IMR-90 (cell line): ENCODE data around the gene MID1. TPM values are rescaled to one million over a fixed set of nuclear protein-coding genes. Genes with fewer than 3 reads are reported as not detected.

Experiments
- ATAC-seq: fragments of 200-7000 bp; cut with Tn5 transposase; 2 replicates; pipeline ENCODE4 v1.9.1; 2020; ENCODE audit warnings: low read depth, mild to moderate bottlenecking, moderate library complexity
- BruUV-seq: library from RNA; stranded (reverse); fragments of 400-500 nt; replicated peaks from 2 replicates; lab custom pipeline; 2021; lab: Mats Ljungman, UMichigan
- CTCF ChIA-PET: fragments of 300-600 bp; formaldehyde crosslinking; extraction: SDS; loops from one replicate; lab custom pipeline; 2021; ENCODE audit warnings: antibody characterized with exemption; lab: Yijun Ruan, JAX
- POLR2A ChIA-PET: fragments of 300-600 bp; sonication (Branson Sonifier 250); formaldehyde crosslinking; loops from one replicate; lab custom pipeline; 2022; ENCODE audit warnings: antibody characterized with exemption; ENCODE audit not compliant: unreplicated experiment; lab: Charles Lee
- DNase-seq: peaks from one replicate; pipeline ENCODE4 v3.0.0; 2013
- H2AFZ ChIP-seq: replicated peaks from 2 replicates; pipeline ENCODE3; 2013; ENCODE audit warnings: low read length, mild to moderate bottlenecking; ENCODE audit not compliant: poor library complexity
- H2AK5ac ChIP-seq: 2 replicates; pipeline ENCODE4 v1.6.1; 2013; ENCODE audit warnings: low read depth, low read length, inconsistent platforms
- H2AK9ac ChIP-seq: replicated peaks from 2 replicates; pipeline ENCODE3; 2013; ENCODE audit warnings: mild to moderate bottlenecking, low read depth, low read length, moderate library complexity; ENCODE audit not compliant: poor library complexity
- H2BK120ac ChIP-seq: 2 replicates; pipeline ENCODE4 v1.6.1; 2013; ENCODE audit warnings: low read depth, low read length, inconsistent platforms
- H2BK15ac ChIP-seq: 3 replicates; pipeline ENCODE4 v1.6.1; 2013; ENCODE audit warnings: low read depth, low read length, inconsistent platforms
- H2BK20ac ChIP-seq: 2 replicates; pipeline ENCODE4 v1.6.1; 2013; ENCODE audit warnings: low read depth, mild to moderate bottlenecking, inconsistent platforms, low read length, moderate library complexity
- H2BK5ac ChIP-seq: 2 replicates; pipeline ENCODE4 v1.6.1; 2013; ENCODE audit warnings: mild to moderate bottlenecking, low read depth, low read length, inconsistent platforms; ENCODE audit not compliant: poor library complexity, severe bottlenecking
- H3K14ac ChIP-seq: replicated peaks from 2 replicates; pipeline ENCODE4 v1.6.1; 2013; ENCODE audit warnings: low read depth, low read length, inconsistent platforms
- H3K18ac ChIP-seq: 2 replicates; pipeline ENCODE4 v1.6.1; 2013; ENCODE audit warnings: low read depth, low read length, control low read depth
- H3K23ac ChIP-seq: 2 replicates; pipeline ENCODE4 v1.6.1; 2013; ENCODE audit warnings: low read depth, low read length, inconsistent platforms
- H3K27ac ChIP-seq: 2 replicates; pipeline ENCODE4 v1.5.1; 2013; ENCODE audit warnings: mild to moderate bottlenecking, control low read depth, low read length; ENCODE audit not compliant: insufficient read depth
- H3K27me3 ChIP-seq: 2 replicates; pipeline ENCODE4 v1.6.1; 2013; ENCODE audit warnings: low read length; ENCODE audit not compliant: control insufficient read depth, insufficient read depth
- H3K36me3 ChIP-seq: 2 replicates; pipeline ENCODE4 v1.6.1; 2013; ENCODE audit warnings: low read length, mixed read lengths; ENCODE audit not compliant: control insufficient read depth, insufficient read depth
- H3K4ac ChIP-seq: 2 replicates; pipeline ENCODE4 v1.6.1; 2013; ENCODE audit warnings: low read depth, low read length, inconsistent platforms
- H3K4me1 ChIP-seq: 2 replicates; pipeline ENCODE4 v1.6.1; 2013; ENCODE audit warnings: low read length, mixed read lengths; ENCODE audit not compliant: control insufficient read depth, insufficient read depth
- H3K4me2 ChIP-seq: 2 replicates; pipeline ENCODE4 v1.6.1; 2013; ENCODE audit warnings: low read depth, mild to moderate bottlenecking, control low read depth, low read length, moderate library complexity
- H3K4me3 ChIP-seq: 2 replicates; pipeline ENCODE4 v1.5.1; 2013; ENCODE audit warnings: low read depth, mild to moderate bottlenecking, control low read depth, low read length, moderate library complexity; ENCODE audit not compliant: insufficient read depth
- H3K56ac ChIP-seq: 2 replicates; pipeline ENCODE4 v1.6.1; 2013; ENCODE audit warnings: low read length, inconsistent platforms; ENCODE audit not compliant: insufficient read depth; ENCODE audit errors: extremely low read depth
- H3K79me1 ChIP-seq, 2 experiments: 2 replicates each; pipeline ENCODE4 v1.6.1; 2013; ENCODE audit warnings: low read length in 2 of 2, inconsistent platforms in 1 of 2, low read depth in 1 of 2
- H3K9ac ChIP-seq: 2 replicates; pipeline ENCODE4 v1.6.1; 2013; ENCODE audit warnings: low read depth, low read length, control low read depth
- H3K9me1 ChIP-seq: 2 replicates; pipeline ENCODE4 v1.6.1; 2013; ENCODE audit warnings: low read length, inconsistent platforms; ENCODE audit not compliant: insufficient read depth
- H3K9me3 ChIP-seq: 2 replicates; pipeline ENCODE4 v1.6.1; 2013; ENCODE audit warnings: low read length; ENCODE audit not compliant: control insufficient read depth, insufficient read depth
- H4K20me1 ChIP-seq: 2 replicates; pipeline ENCODE4 v1.6.1; 2013; ENCODE audit warnings: low read length, inconsistent platforms; ENCODE audit not compliant: insufficient read depth
- H4K5ac ChIP-seq: 2 replicates; pipeline ENCODE4 v1.6.1; 2013; ENCODE audit warnings: mild to moderate bottlenecking, low read depth, low read length, control low read depth
- H4K8ac ChIP-seq, 2 experiments: 2 replicates each; pipeline ENCODE4 v1.6.1; 2013; ENCODE audit warnings: low read depth in 2 of 2, low read length in 2 of 2, control low read depth in 1 of 2, inconsistent platforms in 1 of 2
- H4K91ac ChIP-seq: 2 replicates; pipeline ENCODE4 v1.6.1; 2013; ENCODE audit warnings: low read depth, low read length, inconsistent platforms; ENCODE audit not compliant: insufficient read depth
- BHLHE40 ChIP-seq: fragments of 150-350 bp; IDR thresholded peaks from 2 replicates; pipeline ENCODE4 v1.6.1; 2016; ENCODE audit warnings: mild to moderate bottlenecking, low read depth, low read length
- CEBPB ChIP-seq: IDR thresholded peaks from 2 replicates; pipeline ENCODE4 v1.6.1; 2012; ENCODE audit warnings: low read depth, low read length, improper control_type of control experiment
- CHD1 ChIP-seq: IDR thresholded peaks from 2 replicates; pipeline ENCODE4 v1.6.1; 2012; ENCODE audit warnings: low read depth, low read length, improper control_type of control experiment
- CTCF ChIP-seq: conservative IDR thresholded peaks from 2 replicates; pipeline ENCODE4 v1.5.1; 2012; ENCODE audit warnings: mild to moderate bottlenecking, low read depth, low read length, improper control_type of control experiment
- ELK1 ChIP-seq: fragments of 150-350 bp; IDR thresholded peaks from 2 replicates; pipeline ENCODE4 v1.6.1; 2016; ENCODE audit warnings: low read depth, mild to moderate bottlenecking, low read length, moderate library complexity, borderline replicate concordance
- FOS ChIP-seq: fragments of 150-350 bp; IDR thresholded peaks from 2 replicates; pipeline ENCODE4 v1.6.1; 2016; ENCODE audit warnings: low read depth, low read length
- MAFK ChIP-seq: IDR thresholded peaks from 2 replicates; pipeline ENCODE4 v1.6.1; 2012; ENCODE audit warnings: low read depth, low read length, improper control_type of control experiment
- MAZ ChIP-seq: IDR thresholded peaks from 2 replicates; pipeline ENCODE4 v1.6.1; 2012; ENCODE audit warnings: low read depth, mild to moderate bottlenecking, low read length, improper control_type of control experiment, moderate library complexity, borderline replicate concordance
- MXI1 ChIP-seq: IDR thresholded peaks from 2 replicates; pipeline ENCODE4 v1.6.1; 2012; ENCODE audit warnings: low read depth, mild to moderate bottlenecking, low read length, moderate library complexity, borderline replicate concordance
- NFE2L2 ChIP-seq: fragments of 150-350 bp; IDR thresholded peaks from 2 replicates; pipeline ENCODE4 v1.6.1; 2016; ENCODE audit warnings: low read depth, mild to moderate bottlenecking, low read length
- POLR2A ChIP-seq: IDR thresholded peaks from 2 replicates; pipeline ENCODE4 v1.6.1; 2012; ENCODE audit warnings: mild to moderate bottlenecking, low read depth, low read length
- RAD21 ChIP-seq: IDR thresholded peaks from 2 replicates; pipeline ENCODE4 v1.6.1; 2012; ENCODE audit warnings: low read length, improper control_type of control experiment
- RCOR1 ChIP-seq: IDR thresholded peaks from 2 replicates; pipeline ENCODE4 v1.6.1; 2012; ENCODE audit warnings: mild to moderate bottlenecking, low read length, improper control_type of control experiment; ENCODE audit not compliant: insufficient replicate concordance
- RFX5 ChIP-seq: IDR thresholded peaks from 2 replicates; pipeline ENCODE4 v1.8.0; 2012; ENCODE audit warnings: low read depth, mild to moderate bottlenecking, low read length, moderate library complexity
- SMC3 ChIP-seq: fragments of 150-350 bp; IDR thresholded peaks from 2 replicates; pipeline ENCODE4 v1.6.1; 2016; ENCODE audit warnings: low read depth, mild to moderate bottlenecking, antibody characterized with exemption, low read length, moderate library complexity
- USF2 ChIP-seq: fragments of 150-350 bp; IDR thresholded peaks from 2 replicates; pipeline ENCODE4 v1.6.1; 2017; ENCODE audit warnings: mild to moderate bottlenecking, antibody characterized with exemption, low read length, low read depth
- WGBS, 2 experiments: methylation state at CpG; one replicate each; pipeline versions ENCODE4 v1.1.5 to v1.1.7; 2013; ENCODE audit warnings: missing lambda C conversion rate in 2 of 2; ENCODE audit not compliant: insufficient read length in 1 of 2; ENCODE audit errors: extremely low coverage in 2 of 2; 5-methylcytosine and 5-hydroxymethylcytosine counted together
- dilution Hi-C: fragments of 300-500 bp; cut with HindIII; formaldehyde crosslinking; loops from one replicate; pipeline ENCODE4 v1.14.3; 2018; ENCODE audit warnings: low sequenced_read_pairs; ENCODE audit not compliant: unreplicated experiment
- in situ Hi-C: fragments of 300-500 bp; cut with MboI; formaldehyde crosslinking; loops from 3 replicates; pipeline ENCODE4 v1.14.3; 2019; ENCODE audit warnings: low sequenced_read_pairs, inconsistent platforms, mixed read lengths
- intact Hi-C: fragments of 100-400 bp; cut with micrococcal nuclease; formaldehyde crosslinking; loops from 2 replicates; pipeline ENCODE4 v1.10.0; 2022
- polyA plus RNA-seq, 3 experiments: library from polyadenylated mRNA; depleted of rRNA; stranded (reverse); fragments of >200 nt; gene quantifications; 2 replicates each; pipeline ENCODE4 v1.2.3, GENCODE V29; 2012; ENCODE audit warnings: low replicate concordance in 1 of 3
- total RNA-seq: library from RNA; depleted of rRNA; stranded (reverse); fragments of >200 nt; gene quantifications from 2 replicates; pipeline ENCODE4 v1.2.3, GENCODE V29; 2012

MID1 gene
- total and polyA plus RNA-seq, 2 of the 4 experiments (the other 2 are of a cell fraction) = 37.2 to 106 TPM

GRCh38 chrX:10501611-10502010 is 118.8 kb downstream of the MID1 start:
- ChIA-PET CTCF (no interaction called here), POLR2A (no interaction called here)
- TF ChIP-seq MXI1 (no peak), ELK1 (no peak), CEBPB (no peak), CHD1 (no peak), MAZ (no peak), POLR2A (no peak), MAFK (no peak), RAD21 (no peak), RCOR1 (no peak), USF2 (no peak), NFE2L2 (no peak), FOS (no peak), RFX5 (no peak), CTCF (no peak), BHLHE40 (no peak), SMC3 (no peak)
- Histone ChIP-seq H4K5ac (no peak overlapping the region), H3K36me3 (no peaks in the 10 kb centered on the region), H3K14ac (no peak overlapping the region), H4K8ac (no peak overlapping the region), H3K9me3 (peaks cover 2% of the 10 kb centered on the region; the same call in 1 of the 2 replicates), H2AFZ (no peak overlapping the region), H2BK15ac (no peak overlapping the region), H4K91ac (no peak overlapping the region), H2AK9ac (no peak overlapping the region), H3K9ac (no peak overlapping the region), H2BK120ac (no peak overlapping the region), H3K4me1 (0 out of 2 replicates have a peak, but pooled peaks cover 2% of the 10 kb centered on the region), H3K9me1 (no peaks in the 10 kb centered on the region), H3K56ac (no peak overlapping the region), H3K4me3 (no peak overlapping the region), H3K18ac (no peak overlapping the region), H4K20me1 (no peaks in the 10 kb centered on the region), H3K23ac (no peak overlapping the region), H3K4me2 (no peak overlapping the region), H3K4ac (no peak overlapping the region), H2BK20ac (no peak overlapping the region), H3K27ac (no peak overlapping the region), H2BK5ac (no peak overlapping the region), H3K79me1 (peaks cover 5 to 8% of the 10 kb centered on the region in 2 experiments; a peak in 2 of 4 replicates), H2AK5ac (no peak overlapping the region), H3K27me3 (no peaks in the 10 kb centered on the region)
- WGBS, 2 experiments = no CpG with 5 or more reads among the region's 6 CpGs
- intact Hi-C loops = no loop called here
- dilution Hi-C loops = no loop called here
- in situ Hi-C loops = no loop called here
- BruUV-seq = no TSS peak
- DNase-seq (no peak), ATAC-seq (no peak)
